Mammary epithelial cell (primary cell): Measurements from ENCODE around the gene SCN9A.

Experiments
- CTCF ChIP-seq, 2 donors: IDR thresholded peaks in 1 of 2; conservative IDR thresholded peaks in 1 of 2; 2 replicates each; pipeline ENCODE4 v1.5.1; 2011 to 2012; ENCODE audit warnings: inconsistent platforms in 2 of 2, low read length in 2 of 2, mild to moderate bottlenecking in 2 of 2, control low read depth in 1 of 2, low read depth in 1 of 2; ENCODE audit not compliant: insufficient read depth in 1 of 2; ENCODE audit errors: extremely low read depth in 1 of 2
- EZH2 ChIP-seq: IDR thresholded peaks from 2 replicates; pipeline ENCODE4 v1.6.1; 2012; ENCODE audit warnings: low read length, inconsistent platforms, borderline replicate concordance

GRCh38 chr2:166328147-166328546 is 47.6 kb downstream of the SCN9A start:
- TF ChIP-seq CTCF (conservative IDR thresholded peaks at IDR 0.05 in 1 of 2, IDR thresholded peaks at IDR 0.05 in 1 of 2; ENCODE audit: extremely low read depth in 1 of 2, insufficient read depth in 1 of 2, low read depth in 1 of 2, low read length in 2 of 2) (no peak), EZH2 (no peak)
